ENCODE data around the gene STIM2. TPM values are rescaled to one million over a fixed set of nuclear protein-coding genes. Genes with fewer than 3 reads are reported as not detected.

STIM2 gene
- total and polyA plus RNA-seq, 2 donors (not counting 3 experiments of a cell fraction or from before 2014, with no cell fraction given), result 21.0 to 21.2 TPM

- Histone ChIP-seq H3K4me1 (ENCODE audit: control insufficient read depth, extremely low read depth, insufficient read depth, low read length) (no peaks in the 10 kb centered on the region), H3K9ac (replicated peaks; ENCODE audit: extremely low read depth, insufficient read depth, low read length) (no peak overlapping the region), H3K27me3 (ENCODE audit: control insufficient read depth in 2 of 2, insufficient read depth in 2 of 2, low read length in 2 of 2) (no peaks in the 10 kb centered on the region), H3K4me3 (replicated peaks in 1 of 3; ENCODE audit: insufficient read depth in 1 of 3, low read depth in 1 of 3, low read length in 3 of 3) (no peak overlapping the region), H3K27ac (ENCODE audit: insufficient read depth, low read depth, low read length) (no peak overlapping the region), H2AFZ (ENCODE audit: low read depth, low read length) (no peak overlapping the region), H3K79me2 (ENCODE audit: control insufficient read depth, insufficient read depth, low read length) (no peaks in the 10 kb centered on the region), H3K36me3 (ENCODE audit: control insufficient read depth in 2 of 2, extremely low read depth in 1 of 2, insufficient read depth in 2 of 2, low read length in 2 of 2) (no peaks in the 10 kb centered on the region), H3K4me2 (ENCODE audit: insufficient read depth, low read length) (no peak overlapping the region), H3K9me3 (replicated peaks; ENCODE audit: control insufficient read depth, insufficient read depth, low read length) (no peaks in the 10 kb centered on the region), H4K20me1 (replicated peaks; ENCODE audit: control insufficient read depth, extremely low read depth, insufficient read depth, low read length) (no peaks in the 10 kb centered on the region), H3K9me1 (replicated peaks; ENCODE audit: control insufficient read depth, extremely low read depth, insufficient read depth, low read length) (no peaks in the 10 kb centered on the region)
- FAIRE-seq (no peak), DNase-seq (ENCODE audit: low read depth, low spot score) (no peak)
- TF ChIP-seq FOS (IDR thresholded peaks at IDR 0.05; ENCODE audit: borderline replicate concordance, insufficient read depth, low read length), result no peak
- TF ChIP-seq JUN (IDR thresholded peaks at IDR 0.05; ENCODE audit: borderline replicate concordance, insufficient read depth, insufficient read length, low read depth), result no peak
- TF ChIP-seq EZH2 (IDR thresholded peaks at IDR 0.05; ENCODE audit: borderline replicate concordance, low read depth, low read length, severe bottlenecking), result no peak
- dilution Hi-C loops (cut with MboI; ENCODE audit: extremely low pct_ligation_motif_present, low sequenced_read_pairs), result no loop called here
- ChIA-PET POLR2A (no interaction called here), CTCF (no interaction called here)
- no TSS peak for BruUV-seq (replicated peaks)
- intact Hi-C loops (cut with micrococcal nuclease), result no loop called here
These were observed 24.1 kb upstream of the STIM2 start for GRCh38 chr4:26836539-26836938.

- ChIA-PET CTCF (interaction anchor here (1.3 kb wide), 1 partner anchor 30 kb away, joined by 4 read pairs; no protein-coding TSS in a partner anchor), POLR2A (no interaction called here)
- Histone ChIP-seq H3K9me3 (replicated peaks; ENCODE audit: control insufficient read depth, insufficient read depth, low read length) (no peaks in the 10 kb centered on the region), H3K4me3 (replicated peaks in 1 of 3; ENCODE audit: insufficient read depth in 1 of 3, low read depth in 1 of 3, low read length in 3 of 3) (no peak overlapping the region), H4K20me1 (replicated peaks; ENCODE audit: control insufficient read depth, extremely low read depth, insufficient read depth, low read length) (no peaks in the 10 kb centered on the region), H3K79me2 (ENCODE audit: control insufficient read depth, insufficient read depth, low read length) (no peaks in the 10 kb centered on the region), H3K36me3 (ENCODE audit: control insufficient read depth in 2 of 2, extremely low read depth in 1 of 2, insufficient read depth in 2 of 2, low read length in 2 of 2) (no peaks in the 10 kb centered on the region), H3K27me3 (ENCODE audit: control insufficient read depth in 2 of 2, insufficient read depth in 2 of 2, low read length in 2 of 2) (no peaks in the 10 kb centered on the region), H3K9ac (replicated peaks; ENCODE audit: extremely low read depth, insufficient read depth, low read length) (no peak overlapping the region), H3K4me1 (ENCODE audit: control insufficient read depth, extremely low read depth, insufficient read depth, low read length) (no peaks in the 10 kb centered on the region), H3K4me2 (ENCODE audit: insufficient read depth, low read length) (no peak overlapping the region), H3K9me1 (replicated peaks; ENCODE audit: control insufficient read depth, extremely low read depth, insufficient read depth, low read length) (no peaks in the 10 kb centered on the region), H3K27ac (ENCODE audit: insufficient read depth, low read depth, low read length) (no peak overlapping the region), H2AFZ (ENCODE audit: low read depth, low read length) (no peak overlapping the region)
- BruUV-seq (replicated peaks), result no TSS peak
- dilution Hi-C loops (cut with MboI; ENCODE audit: extremely low pct_ligation_motif_present, low sequenced_read_pairs), result no loop called here
- peak; percentile 37 for DNase-seq (ENCODE audit: low read depth, low spot score)
- FAIRE-seq, result peak; percentile 58
- intact Hi-C loops (cut with micrococcal nuclease), result loop anchor here (2.0 kb wide), 1 partner anchor 17 kb away; no protein-coding TSS in a partner anchor
- TF ChIP-seq CTCF (IDR thresholded peaks at IDR 0.05; ENCODE audit: extremely low read depth in 1 of 2, insufficient read depth in 1 of 2, low read depth in 1 of 2, low read length in 2 of 2), result no peak
- no peak for TF ChIP-seq GATA2 (IDR thresholded peaks at IDR 0.05; ENCODE audit: insufficient read depth, insufficient read length, low read depth, low read length)
- TF ChIP-seq POLR2A (IDR thresholded peaks at IDR 0.05; ENCODE audit: low read depth, low read length), result no peak
- TF ChIP-seq JUN (IDR thresholded peaks at IDR 0.05; ENCODE audit: borderline replicate concordance, insufficient read depth, insufficient read length, low read depth), result no peak
- no peak for TF ChIP-seq EZH2 (IDR thresholded peaks at IDR 0.05; ENCODE audit: borderline replicate concordance, low read depth, low read length, severe bottlenecking)
- TF ChIP-seq POLR2AphosphoS5 (IDR thresholded peaks at IDR 0.05; ENCODE audit: insufficient read depth, low read depth, low read length), result no peak
- TF ChIP-seq MYC (IDR thresholded peaks at IDR 0.05; ENCODE audit: low read depth, low read length), result no peak
- no peak for TF ChIP-seq MAX (IDR thresholded peaks at IDR 0.05; ENCODE audit: insufficient read depth, insufficient read length)
- TF ChIP-seq FOS (IDR thresholded peaks at IDR 0.05; ENCODE audit: borderline replicate concordance, insufficient read depth, low read length), result no peak
These were observed 22.4 kb upstream of the STIM2 start for GRCh38 chr4:26837993-26838842.

All from endothelial cell of umbilical vein (primary cell).